Hypothalamus (tissue), 51 donors: ENCODE data around the gene SATB1.

Experiments
- DNase-seq, 51 donors: peaks; one replicate each; lab custom pipeline; 2025; lab: John Stamatoyannopoulos, UW

Gene SATB1

DNA sequence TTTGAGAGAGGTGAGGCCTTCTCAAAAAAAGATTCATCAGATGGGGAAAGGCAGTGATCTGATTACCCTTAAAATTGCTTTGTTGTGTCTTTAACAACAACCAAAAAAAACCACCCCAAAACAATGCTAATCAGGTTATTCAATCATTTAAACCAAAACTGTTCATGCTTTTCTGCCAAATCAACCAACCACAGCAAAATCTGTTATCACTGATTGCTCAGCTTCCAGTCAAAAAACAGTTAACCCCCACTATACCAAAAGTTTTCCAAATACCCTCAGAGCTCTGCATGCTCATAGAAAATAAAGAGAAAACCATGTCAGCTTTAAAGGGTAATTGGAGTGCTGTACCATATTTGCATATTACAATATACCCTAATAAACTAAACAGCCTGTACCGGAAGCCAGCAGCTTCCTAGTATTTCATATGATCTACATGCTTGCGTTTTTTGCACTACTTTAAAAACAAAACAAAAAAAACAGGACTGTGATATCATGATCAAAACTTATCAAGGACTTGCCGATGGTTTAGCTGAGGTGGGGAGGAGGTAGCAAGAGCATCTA, 22.8 kb downstream of the SATB1 start:
- no peak for DNase-seq

GRCh38 chr3:18401300-18401961, 23.7 kb downstream of the SATB1 start:
- DNase-seq = no peak

DNA sequence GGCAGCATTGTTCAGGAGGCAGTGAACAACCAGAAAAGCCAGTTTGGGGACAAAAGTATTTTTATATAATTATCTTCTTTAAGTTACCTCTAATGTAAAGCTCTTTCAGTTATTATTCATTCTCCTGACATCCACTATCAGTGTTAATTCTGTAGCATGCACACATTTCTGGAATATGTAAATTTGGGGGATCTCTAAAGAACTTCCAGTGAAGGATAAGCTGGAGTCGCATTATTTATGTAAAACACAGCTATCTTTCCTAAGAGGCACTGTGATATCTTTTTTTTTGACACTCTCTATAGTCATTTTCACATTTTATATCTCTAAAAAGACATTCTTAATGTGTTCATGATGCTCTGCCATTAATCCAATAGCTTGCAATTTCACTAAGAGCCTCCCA, 26.7 kb downstream of the SATB1 start:
- no peak for DNase-seq

- no peak for DNase-seq
Measured at GRCh38 chr3:18396428-18396827, 28.7 kb downstream of the SATB1 start.

DNA sequence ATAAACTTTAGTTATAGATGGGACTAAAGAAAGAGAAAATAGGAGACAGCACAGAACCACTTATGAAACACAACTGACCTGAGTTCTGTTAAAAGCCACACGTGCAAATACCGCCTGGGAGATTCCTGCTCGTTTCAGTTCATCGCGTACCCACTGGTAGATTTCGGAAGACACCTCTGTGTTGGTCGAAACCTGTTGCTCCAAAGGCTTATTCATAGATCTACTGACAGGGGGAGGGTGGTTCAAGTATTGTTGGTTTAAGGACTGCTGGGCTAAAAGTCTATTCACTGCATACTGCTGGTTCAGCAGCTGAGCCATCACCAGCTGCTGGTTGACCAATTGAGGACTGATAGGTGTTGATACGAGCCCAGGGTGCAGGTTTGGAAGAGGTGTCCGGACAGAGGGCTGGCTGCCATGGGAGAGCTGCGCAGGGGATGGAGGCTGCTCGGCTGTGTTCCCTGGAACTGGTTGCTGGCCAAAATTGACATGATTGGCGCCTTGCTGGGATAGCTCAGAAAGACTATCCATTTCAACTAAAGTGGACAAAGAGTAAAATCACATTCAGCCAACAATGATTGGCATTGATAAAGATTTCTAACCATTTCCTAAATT, 30.6 kb downstream of the SATB1 start:
- DNase-seq = no peak

DNA sequence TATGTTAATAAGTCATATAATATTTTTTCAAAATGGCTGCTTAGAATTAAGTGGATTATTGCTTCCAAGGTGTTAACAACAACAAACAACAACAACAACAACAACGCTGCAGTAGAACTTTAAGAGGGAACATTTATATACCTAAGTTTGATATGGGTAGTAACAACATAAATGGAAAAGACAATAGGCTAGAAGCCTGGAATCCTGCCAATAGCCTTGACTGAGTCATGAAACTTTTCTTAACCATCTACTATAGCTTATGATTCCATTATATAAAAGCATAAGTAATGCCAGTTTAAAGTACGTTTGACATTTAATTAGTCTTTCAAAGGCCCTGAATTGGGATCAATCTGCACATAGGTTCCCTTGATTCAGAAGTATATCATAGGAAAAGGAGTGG, 31.2 kb downstream of the SATB1 start:
- DNase-seq = no peak

GRCh38 chr3:18390024-18390660, 35.0 kb downstream of the SATB1 start:
- no peak for DNase-seq

GRCh38 chr3:18389108-18389733, 35.9 kb downstream of the SATB1 start:
- DNase-seq = peak in 1 of 51 donors; percentile 30

- DNase-seq = no peak
Measured at GRCh38 chr3:18386274-18386890, 38.8 kb downstream of the SATB1 start.

GRCh38 chr3:18385706-18386105, 39.4 kb downstream of the SATB1 start:
- no peak for DNase-seq

GRCh38 chr3:18382760-18383369, 42.3 kb downstream of the SATB1 start:
- DNase-seq = no peak

GRCh38 chr3:18379647-18380046, 45.5 kb downstream of the SATB1 start:
- DNase-seq = no peak

DNA sequence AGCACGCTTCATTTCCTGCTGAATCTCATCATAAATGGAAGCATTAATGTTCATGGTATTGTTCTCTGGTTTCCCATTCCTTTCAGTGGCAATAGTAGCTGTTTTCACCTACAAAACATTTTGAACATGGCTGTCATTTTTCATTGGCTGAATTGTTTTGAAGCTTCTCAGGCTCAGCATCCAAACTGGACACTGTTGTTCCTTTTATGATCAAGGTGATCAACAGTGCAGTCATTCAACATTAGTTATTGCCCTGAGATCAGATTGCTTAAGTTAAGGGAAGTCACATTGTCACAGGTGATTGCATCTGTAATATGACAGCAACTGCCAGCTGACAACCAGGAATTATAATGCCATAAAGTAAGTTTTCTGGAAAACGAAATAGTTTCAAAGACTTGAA, 46.9 kb downstream of the SATB1 start:
- DNase-seq = no peak

DNA sequence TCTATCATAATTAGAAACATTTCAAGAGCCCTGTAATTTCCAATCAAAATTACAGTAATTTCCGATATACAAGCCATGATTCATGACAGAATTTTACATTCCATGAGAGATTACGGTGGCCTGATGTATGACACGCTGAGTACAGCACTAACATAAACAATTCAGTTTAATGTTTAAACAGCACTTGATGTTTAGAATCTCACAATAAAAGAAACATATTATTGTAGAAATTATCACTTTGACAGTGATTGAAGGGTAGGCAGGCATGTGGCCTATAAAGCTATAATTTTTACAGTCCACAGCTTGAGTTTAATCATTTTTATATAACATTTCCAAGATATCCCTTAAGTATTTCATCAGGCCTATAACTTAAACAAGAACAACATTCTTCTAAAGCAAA, 48.5 kb downstream of the SATB1 start:
- no peak for DNase-seq

DNA sequence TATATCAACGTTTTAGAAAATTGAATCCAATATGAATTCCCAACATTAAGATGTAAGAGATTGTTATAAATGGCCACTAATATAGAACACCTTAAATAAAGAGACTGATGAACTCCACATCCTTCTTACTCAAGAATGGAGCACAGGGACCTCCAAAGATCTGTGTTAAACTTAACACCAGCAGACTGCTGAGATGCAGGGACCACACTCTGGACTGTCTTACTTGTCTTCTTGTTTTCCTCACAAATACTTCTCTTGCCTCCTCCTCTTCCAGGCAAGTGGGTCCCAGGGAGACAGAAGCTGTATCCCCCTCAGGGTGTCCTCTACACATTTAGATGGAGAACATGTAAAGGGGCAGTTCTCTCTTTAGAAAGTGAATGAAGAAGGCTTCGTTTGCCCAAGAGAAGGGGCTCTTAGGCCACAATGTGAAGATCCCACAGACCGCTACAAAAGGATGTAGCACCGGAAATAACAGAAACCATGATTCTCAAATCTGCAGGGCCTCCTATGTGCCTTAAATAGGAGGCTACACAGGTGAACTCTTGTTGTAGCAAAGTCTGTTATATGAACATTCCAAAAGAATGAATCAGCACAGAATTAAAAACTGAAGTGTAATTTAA, 52.2 kb downstream of the SATB1 start:
- no peak for DNase-seq

- DNase-seq = peak in 1 of 51 donors; percentile 18
Measured at GRCh38 chr3:18370672-18371071, 54.5 kb downstream of the SATB1 start.

GRCh38 chr3:18369551-18370185, 55.5 kb downstream of the SATB1 start:
- no peak for DNase-seq

- DNase-seq = no peak
Measured at GRCh38 chr3:18366258-18366657, 58.9 kb downstream of the SATB1 start.

DNA sequence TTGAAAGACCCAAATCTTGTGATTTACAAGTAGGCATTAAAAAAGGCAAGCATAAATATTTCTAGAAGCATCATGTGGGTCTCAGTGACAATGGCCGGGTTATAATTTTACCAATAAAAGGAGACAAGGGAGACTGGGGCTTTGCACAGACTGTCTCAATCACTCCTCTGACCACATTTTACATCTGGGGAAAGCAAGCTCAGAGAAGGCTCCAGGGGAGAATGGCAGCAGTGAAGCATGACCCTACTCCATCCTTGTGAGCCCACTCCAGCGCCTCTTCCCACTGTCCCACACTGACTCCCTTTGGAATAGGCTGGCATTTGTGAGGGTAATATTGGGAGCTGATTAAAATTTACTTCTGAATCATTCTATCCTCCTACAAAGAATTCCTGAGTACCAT, 61.8 kb downstream of the SATB1 start:
- DNase-seq = no peak

DNA sequence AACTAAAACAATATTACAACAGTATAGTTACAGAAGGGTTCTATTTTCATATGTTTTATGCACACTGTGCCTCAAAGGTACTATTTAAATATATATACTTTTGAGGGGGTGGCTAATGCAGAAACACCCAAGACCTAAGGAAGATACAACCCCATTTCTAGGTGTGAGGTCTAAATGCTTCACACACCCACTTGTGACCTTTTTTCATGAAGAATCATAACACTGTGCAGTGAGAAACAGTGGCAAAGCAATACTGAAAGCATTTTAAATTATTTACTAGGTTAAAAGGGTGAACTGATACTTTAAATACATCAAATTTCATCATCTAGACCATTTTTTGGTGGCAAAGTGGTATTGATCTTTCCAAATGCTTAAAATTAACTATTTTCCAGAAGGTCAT, 67.4 kb downstream of the SATB1 start:
- no peak for DNase-seq
